ENCODE data around the gene LHPP.

Gene LHPP

DNA sequence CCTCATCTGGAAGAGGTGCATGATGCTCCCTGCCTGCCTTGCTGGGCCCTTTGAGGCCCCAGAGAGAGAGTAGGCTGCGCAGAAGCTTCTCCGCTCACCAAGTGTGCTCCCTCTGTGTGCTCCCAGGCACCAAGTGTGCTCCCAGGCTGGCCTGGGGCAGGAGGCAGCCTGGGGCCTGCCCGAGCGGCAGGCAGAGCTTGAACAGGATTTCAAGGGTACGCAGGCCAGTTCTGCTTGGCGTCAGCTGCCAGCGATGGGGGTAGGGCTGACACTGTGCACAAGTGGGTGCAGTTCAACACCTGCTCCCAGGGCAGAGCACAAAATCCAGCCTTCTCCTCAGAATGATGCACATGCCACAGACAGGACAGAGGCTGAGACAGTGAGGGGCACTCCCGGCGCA is 162.8 kb downstream of the LHPP start:
- DNase-seq (ENCODE audit: low read depth in 2 of 2): no peak

- DNase-seq (ENCODE audit: low read depth in 2 of 2): no peak
Measured at GRCh38 chr10:124624895-124625294, 163.3 kb downstream of the LHPP start.

GRCh38 chr10:124625831-124626238 is 164.2 kb downstream of the LHPP start:
- DNase-seq (ENCODE audit: low read depth in 2 of 2): no peak

DNA sequence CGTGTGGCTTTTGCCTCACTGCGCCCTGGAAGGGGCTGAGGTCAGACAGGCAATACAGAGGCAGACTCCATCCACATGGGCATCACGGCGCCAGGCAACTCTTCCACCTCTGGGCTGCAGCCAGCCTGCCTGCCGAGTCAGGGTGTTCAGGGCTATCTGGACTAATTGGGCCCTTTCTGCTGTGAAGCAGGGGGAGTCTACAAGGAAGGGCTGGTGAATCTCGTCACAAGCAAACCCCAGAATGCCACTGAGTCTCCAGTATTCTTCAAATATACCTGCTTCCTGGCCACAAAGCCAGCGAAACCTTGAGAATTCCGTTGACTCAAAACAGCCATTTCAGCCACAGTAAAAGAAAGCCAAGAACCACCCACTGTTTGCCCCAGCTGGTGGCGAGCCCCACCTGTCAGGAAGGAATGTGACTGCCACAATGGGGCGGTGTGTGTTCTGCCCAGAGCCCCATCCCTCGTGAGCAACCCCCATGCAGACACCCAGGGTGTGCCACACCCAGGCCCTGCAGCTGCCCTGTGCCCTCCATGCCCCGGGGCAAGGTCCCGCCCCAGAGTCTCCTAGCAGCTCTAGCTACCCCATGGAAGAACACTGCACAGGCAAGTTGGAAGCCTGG is 165.2 kb downstream of the LHPP start:
- peak in 1 of 2 donors; percentile 40 for DNase-seq (ENCODE audit: low read depth in 2 of 2)

DNA sequence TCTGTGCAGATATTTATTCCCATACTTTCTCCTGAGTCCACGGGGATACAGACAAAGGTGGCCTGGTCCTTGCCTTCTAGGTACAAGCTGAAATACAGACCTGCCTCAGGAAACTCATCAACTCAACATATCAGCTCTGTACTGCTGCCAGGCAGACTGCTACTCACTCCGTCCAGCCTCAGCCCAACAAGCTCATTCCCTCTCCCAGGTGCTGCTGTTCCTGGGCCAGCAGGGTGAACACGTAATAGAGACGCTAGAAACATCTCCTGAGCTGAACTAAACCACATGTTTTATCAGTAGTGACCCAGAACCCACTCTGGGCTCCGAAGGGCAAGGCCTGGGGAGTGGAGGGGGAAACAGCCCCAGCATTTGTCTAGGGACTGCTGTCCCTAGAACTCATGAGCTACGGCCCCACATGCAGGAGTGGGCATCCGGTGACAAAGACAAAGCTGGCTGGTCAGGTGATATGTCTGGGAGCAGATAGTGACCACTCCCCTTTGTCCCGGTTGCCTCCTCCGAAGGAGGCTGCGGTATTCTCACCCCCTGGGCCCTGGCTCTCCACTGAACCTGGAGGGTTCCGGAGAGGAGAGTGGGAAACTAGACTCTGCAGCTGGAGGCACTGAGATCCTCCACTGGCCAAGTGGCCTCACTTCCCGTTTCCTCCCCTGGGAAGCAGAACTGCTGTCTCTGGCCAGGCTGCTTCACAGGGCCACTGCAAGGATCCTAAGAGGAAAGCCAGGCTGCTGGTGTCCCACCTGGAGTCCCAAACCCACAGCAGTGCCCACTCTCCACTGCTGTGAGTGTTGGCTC is 166.4 kb downstream of the LHPP start:
- no peak for DNase-seq (ENCODE audit: low read depth in 2 of 2)

DNA sequence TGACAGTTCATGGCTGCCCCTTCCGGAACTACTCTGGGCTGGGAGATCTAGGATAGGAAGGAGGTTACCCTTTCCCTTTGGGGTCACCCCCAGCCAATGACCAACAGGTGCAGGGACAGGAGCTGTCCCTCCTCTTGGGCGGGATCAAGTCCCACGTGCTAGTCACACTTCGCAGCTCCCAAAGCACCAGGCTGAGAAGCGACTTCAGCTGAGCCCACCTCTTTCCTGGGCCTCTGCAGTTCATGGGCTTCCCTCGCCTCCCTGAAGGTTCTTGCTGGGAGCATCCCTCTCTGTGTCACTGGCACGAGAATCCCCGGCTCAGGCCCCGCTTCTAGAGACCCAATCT is 167.0 kb downstream of the LHPP start:
- no peak for DNase-seq (ENCODE audit: low read depth in 2 of 2)

DNA sequence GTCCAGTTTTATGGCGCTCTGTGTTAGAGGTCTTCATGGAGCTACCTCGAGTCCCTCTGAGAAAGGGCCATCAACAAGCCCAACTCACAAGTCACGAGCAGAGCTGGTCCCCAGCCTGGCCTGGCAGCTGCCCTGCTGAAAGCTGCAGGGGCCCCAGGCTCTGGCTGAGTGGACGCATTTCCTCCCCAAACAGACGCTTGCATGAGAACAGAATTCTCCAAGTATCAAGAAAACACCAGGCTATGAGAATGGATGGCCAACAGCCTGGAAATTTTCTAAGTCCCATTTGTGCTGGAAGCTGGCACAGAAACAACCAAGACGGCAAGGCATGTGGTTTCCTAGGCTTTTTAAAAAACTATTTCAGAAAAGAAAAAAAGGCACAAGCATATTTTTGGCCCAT is 167.8 kb downstream of the LHPP start:
- no peak for DNase-seq (ENCODE audit: low read depth in 2 of 2)

GRCh38 chr10:124629842-124630241 is 168.2 kb downstream of the LHPP start:
- DNase-seq (ENCODE audit: low read depth in 2 of 2): no peak

DNA sequence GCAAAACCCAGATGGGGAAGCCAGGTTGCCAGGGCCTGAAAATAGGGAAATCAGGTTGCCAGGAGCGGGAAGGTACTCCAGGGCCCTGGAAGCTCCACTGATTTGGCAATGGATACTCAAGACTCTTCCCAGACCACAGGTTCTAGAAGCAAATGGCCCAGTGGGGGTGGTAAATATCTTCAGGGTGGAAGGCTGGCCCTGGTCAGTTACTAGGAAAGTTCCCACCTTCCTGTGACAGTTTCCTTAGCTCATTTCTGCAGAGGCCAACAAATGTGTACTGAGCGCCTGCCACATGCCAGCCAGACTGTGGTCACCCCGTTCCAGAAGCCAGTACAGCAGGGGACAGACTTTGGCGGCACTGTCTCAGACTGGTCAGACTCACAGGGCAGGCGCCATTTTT is 168.9 kb downstream of the LHPP start:
- DNase-seq (ENCODE audit: low read depth in 2 of 2): no peak

- no peak for DNase-seq (ENCODE audit: low read depth in 2 of 2)
Measured at GRCh38 chr10:124632064-124632531, 170.5 kb downstream of the LHPP start.

DNA sequence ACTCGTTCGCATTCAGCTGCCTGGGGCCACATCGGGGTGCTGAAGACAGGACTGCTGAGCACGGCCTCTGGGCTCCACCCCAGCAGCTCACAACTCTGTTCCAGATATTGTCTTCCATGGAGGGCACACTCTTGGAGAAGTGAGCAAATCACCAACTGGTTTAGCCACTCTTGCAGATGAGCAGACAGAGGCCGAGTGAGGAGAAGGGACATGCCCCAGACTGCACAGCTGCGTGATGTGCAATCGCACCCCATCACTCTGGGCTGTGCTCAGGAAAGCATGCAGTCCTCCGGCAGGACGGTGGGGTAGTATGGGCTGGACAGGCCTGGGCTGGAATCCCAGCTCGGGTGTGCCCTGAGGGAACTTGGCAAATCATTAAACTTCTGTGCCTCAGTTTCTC is 170.9 kb downstream of the LHPP start:
- no peak for DNase-seq (ENCODE audit: low read depth in 2 of 2)

DNA sequence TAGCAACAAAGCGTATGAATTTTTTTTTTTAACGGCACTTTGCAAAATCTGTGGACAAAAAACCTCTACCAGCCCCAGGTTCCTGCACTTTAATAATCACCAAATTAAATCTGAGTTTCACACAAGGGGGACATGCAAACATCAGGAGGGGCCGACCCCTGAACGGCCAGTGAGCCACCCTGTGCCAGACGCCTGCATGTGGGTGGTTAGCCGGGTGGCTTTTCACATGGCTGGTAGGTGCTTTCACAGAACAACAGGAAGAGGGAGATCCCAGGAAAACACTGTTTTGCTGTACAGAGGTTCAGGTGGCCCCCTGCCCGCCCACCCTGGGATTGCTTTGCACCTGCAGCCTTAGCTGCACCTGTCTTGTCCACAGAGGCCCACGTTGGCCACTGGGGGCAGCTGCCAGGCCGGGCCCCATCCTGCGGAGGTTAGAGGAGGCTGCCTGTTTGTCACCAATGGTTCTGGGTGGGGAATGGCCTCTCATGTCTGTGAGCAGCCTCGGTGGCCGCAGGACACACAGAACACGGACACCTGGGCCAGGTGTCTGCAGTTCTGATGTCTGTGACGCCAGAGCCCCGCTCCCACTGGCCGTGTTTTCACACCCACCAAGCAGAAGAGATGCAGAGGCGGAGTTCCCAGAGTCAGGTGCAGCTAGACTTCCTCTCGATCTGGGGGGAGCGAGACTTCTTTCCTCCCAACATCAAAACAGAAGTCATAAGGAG is 174.8 kb downstream of the LHPP start:
- DNase-seq (ENCODE audit: low read depth in 2 of 2): no peak

DNA sequence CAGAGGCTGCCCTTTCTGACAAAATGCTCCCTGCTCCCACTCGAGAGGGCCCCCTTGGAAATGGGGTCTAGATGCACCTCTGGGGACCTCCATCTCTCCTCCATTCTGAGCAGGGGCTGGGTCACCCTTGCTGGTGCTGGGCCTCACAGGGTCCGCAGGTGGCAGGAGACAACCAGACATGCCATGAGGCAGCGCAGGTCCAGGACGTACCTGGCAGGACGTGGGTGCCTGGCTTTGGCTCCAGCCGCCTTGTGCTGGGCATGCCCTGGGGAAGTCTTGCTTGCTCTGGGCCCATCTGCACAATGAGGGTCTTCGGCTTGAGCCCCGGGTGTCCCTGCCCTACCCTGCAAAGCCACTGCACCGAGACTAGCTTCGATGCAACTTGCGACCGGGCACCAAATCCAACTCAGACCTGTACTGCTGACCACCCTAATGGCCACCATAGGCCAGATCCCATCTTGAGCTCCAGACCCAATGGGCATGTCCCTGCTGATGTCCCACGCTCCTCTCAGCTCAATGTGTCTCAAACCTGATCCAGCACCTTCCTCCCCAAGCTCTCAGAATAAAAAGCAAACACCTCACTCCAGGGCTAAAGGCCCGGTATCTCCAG is 175.6 kb downstream of the LHPP start:
- no peak for DNase-seq (ENCODE audit: low read depth in 2 of 2)

GRCh38 chr10:124637746-124638145 is 176.1 kb downstream of the LHPP start:
- no peak for DNase-seq (ENCODE audit: low read depth in 2 of 2)

GRCh38 chr10:124639206-124639605 is 177.6 kb downstream of the LHPP start:
- DNase-seq (ENCODE audit: low read depth in 2 of 2): no peak

DNA sequence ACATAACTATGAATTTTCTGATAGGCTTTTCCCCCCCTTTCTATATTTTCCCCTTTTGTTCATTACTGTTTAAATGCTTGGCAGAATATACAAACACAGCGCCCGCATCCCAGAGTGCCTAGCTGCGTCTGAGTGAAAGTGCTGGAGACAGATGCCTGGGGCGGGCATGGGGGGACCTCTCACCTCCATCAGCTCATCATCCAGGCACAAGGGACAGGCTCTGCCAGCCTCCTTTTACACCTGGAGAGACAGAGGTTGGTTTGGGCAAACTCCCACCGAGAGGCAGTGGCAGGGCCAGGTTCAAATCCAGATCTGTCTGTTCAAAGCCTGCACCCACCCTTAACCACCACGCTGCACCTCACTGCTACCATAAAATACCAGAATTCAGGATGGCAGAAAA is 178.0 kb downstream of the LHPP start:
- DNase-seq (ENCODE audit: low read depth in 2 of 2): no peak

- no peak for DNase-seq (ENCODE audit: low read depth in 2 of 2)
Measured at GRCh38 chr10:124640056-124640455, 178.4 kb downstream of the LHPP start.

DNA sequence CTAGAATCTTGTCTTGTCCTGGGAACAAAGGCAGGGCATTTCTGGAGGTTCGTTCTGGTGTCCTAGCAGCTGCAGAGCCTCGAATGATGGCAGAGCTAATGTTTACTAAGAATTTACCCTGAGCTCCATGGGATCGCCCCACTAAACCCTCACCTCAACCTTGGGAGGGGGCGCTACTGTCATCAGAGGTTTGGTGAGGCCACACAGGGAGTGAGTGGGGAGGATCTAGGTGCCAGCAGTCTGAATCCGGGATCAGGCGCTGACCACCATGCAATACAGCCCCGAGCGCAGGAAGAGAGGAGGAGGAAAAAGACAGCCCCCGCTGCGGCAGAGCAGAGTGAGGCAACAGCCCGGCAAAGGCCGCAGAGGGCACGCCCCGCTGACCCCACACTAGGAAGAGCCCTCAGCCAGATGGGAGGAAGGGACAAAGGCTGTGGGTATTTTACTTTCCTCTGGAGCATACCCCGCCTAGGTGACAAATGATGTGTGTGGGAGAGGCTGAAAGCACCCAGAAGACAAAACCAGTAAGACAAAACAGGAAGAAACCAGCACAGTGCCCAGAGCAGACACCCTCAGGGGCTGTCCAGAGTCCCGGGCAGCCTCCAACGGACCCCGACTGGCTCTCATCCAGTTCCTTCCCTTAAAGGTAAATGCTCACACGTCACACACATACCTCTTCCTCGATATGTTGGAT is 179.1 kb downstream of the LHPP start:
- DNase-seq (ENCODE audit: low read depth in 2 of 2): no peak

DNA sequence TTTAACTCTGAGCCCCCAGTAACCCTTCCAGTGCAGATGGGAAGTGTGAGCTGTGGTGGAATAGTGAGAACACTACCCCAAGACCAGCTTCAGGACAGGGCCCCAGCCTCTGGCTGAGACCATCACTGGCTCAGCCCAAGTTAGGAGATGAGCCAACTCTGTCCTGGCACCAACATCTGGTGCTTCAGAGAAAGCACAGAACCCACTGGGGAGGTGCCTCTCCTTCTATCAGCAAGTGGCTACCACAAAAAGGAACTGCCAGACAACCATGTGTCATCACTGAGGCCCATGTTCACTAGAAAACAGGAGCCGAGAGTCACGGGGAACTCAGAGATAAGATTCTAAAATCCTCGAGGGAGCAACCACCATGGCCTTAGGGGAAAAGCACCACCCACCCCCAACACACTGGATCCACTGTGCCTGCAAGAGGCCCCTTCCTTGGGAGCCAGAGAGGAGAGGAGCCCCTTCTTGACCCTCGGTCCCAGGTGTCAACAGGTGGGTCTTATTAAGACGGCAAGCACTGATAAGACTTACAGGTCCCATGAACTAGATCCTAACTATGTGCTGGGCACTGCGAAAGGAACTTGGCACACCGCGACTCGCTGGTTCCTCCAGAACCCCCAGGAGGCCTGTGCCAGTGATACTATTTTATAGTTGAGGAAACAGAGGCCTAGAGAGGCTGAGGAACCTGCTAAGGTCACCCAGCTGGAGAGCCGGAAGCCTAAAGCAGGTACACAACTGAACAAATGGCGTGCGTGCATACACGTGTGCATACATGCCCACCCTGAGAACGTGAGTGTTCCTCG is 179.9 kb downstream of the LHPP start:
- peak; percentile 30 to 37 for DNase-seq (ENCODE audit: low read depth in 2 of 2)

DNA sequence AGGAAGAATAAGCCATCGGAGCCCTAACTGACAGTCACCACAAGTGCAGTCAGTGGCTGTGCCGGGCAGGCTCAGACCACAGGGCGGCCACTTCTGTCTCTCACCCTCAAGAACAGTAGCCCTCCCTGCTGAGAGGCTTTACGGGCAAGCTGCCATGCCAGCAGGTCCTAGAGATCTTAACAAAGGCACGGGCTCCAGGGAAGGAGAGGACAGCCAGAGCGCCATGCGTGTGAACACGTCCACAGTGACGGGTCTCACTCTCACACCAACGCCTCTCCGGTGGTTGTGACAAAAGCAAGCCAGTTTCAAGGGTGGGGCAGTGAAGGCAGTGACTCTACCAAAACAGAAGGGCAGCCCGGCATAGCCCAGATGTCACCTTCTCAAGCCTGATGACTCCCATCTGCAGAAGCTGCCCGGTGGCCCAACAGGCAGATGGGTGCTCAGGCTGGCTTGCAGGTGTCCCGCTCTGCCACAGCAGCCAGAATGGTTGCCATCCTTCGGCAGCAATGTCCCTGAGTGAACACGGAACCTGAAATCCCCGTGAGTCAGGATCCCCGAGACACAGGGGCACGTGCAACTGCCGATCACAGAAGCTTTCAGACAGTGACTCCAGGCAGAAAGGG is 180.6 kb downstream of the LHPP start:
- DNase-seq (ENCODE audit: low read depth in 2 of 2): no peak

Measured in stimulated activated CD4-positive, alpha-beta T cell treated with anti-CD3 and anti-CD28 coated beads, Interleukin-15, amount 100 ng/mL, for 48 hours (primary cell).